A549 (cell line): ENCODE results near the gene BRDT. TPM values are rescaled to one million over a fixed set of nuclear protein-coding genes. Genes with fewer than 3 reads are reported as not detected.

Source experiments
- ATAC-seq, 2 experiments: fragments of 200-7000 bp in 1 of 2; fragments of >200 bp in 1 of 2; cut with Nextera tagmentation in 1 of 2; cut with Tn5 transposase in 1 of 2; 3 replicates each; pipeline versions ENCODE4 v1.8.0 to v1.9.1; 2018 to 2020; ENCODE audit warnings: mild to moderate bottlenecking in 1 of 2, moderate library complexity in 1 of 2
- CTCF ChIA-PET: fragments of 300-600 bp; sonication (Branson Sonifier 250); formaldehyde crosslinking; extraction: SDS; loops from one replicate; lab custom pipeline; 2021; ENCODE audit warnings: antibody characterized with exemption, inconsistent platforms; lab: Yijun Ruan, JAX
- POLR2A ChIA-PET: fragments of 350-600 bp; formaldehyde crosslinking; extraction: SDS; loops from one replicate; lab custom pipeline; 2021; ENCODE audit warnings: antibody characterized with exemption, inconsistent platforms; lab: Yijun Ruan, JAX
- DNase-seq, 2 experiments: peaks; one replicate each; pipeline versions ENCODE4 v3.0.0 to v3.0.0-alpha.2; 2011 to 2016; ENCODE audit warnings: low read depth in 1 of 2, low spot score in 1 of 2
- FAIRE-seq: peaks from 2 replicates; lab custom pipeline; 2011; peaks lifted over from hg19 to GRCh38; lab: Jason Lieb, UNC
- H3K27ac ChIP-seq, 2 experiments: fragments of >200 bp; sonication (Bioruptor Twin); formaldehyde crosslinking; 3 replicates each; pipeline ENCODE4 v1.5.1; 2016 to 2017
- H3K4me1 ChIP-seq: fragments of >200 bp; sonication (Bioruptor Twin); formaldehyde crosslinking; 3 replicates; pipeline ENCODE4 v1.6.1; 2016
- H3K4me2 ChIP-seq: fragments of >200 bp; sonication (Bioruptor Twin); formaldehyde crosslinking; 3 replicates; pipeline ENCODE4 v1.6.1; 2016
- H3K4me3 ChIP-seq: fragments of >200 bp; sonication (Bioruptor Twin); formaldehyde crosslinking; 3 replicates; pipeline ENCODE4 v1.5.1; 2016
- H3K9me3 ChIP-seq: fragments of >200 bp; sonication (Bioruptor Twin); formaldehyde crosslinking; 3 replicates; pipeline ENCODE4 v1.6.1; 2016
- BHLHE40 ChIP-seq: IDR thresholded peaks from 2 replicates; pipeline ENCODE4 v1.6.1; 2012; ENCODE audit warnings: low read depth, low read length, inconsistent platforms
- CHD2 ChIP-seq: fragments of 150-350 bp; IDR thresholded peaks from 2 replicates; pipeline ENCODE4 v1.6.1; 2014; ENCODE audit warnings: low read length; ENCODE audit not compliant: partially characterized antibody
- CHD4 ChIP-seq: fragments of 200-600 bp; sonication (generic); IDR thresholded peaks from 2 replicates; pipeline ENCODE4 v1.6.1; 2016; ENCODE audit warnings: antibody characterized with exemption, mild to moderate bottlenecking, borderline replicate concordance
- ELK1 ChIP-seq: fragments of 150-350 bp; IDR thresholded peaks from 2 replicates; pipeline ENCODE4 v1.6.1; 2014; ENCODE audit warnings: low read depth, mild to moderate bottlenecking, low read length
- ESRRA ChIP-seq: fragments of 150-350 bp; IDR thresholded peaks from 2 replicates; pipeline ENCODE4 v1.6.1; 2014; ENCODE audit warnings: mild to moderate bottlenecking, low read length, borderline replicate concordance
- FOSL2 ChIP-seq, 2 experiments: fragments of 450-650 bp in 1 of 2; fragments of >200 bp in 1 of 2; sonication (Bioruptor Twin) in 1 of 2; formaldehyde crosslinking; IDR thresholded peaks; 2 replicates each; pipeline versions ENCODE4 v1.5.0 to v1.6.1; 2016 to 2020; ENCODE audit warnings: mild to moderate bottlenecking in 1 of 2, moderate library complexity in 1 of 2
- GATA3 ChIP-seq: IDR thresholded peaks from 2 replicates; pipeline ENCODE4 v1.6.1; 2012; ENCODE audit warnings: borderline replicate concordance
- HDAC2 ChIP-seq: fragments of 200-600 bp; sonication (generic); IDR thresholded peaks from 2 replicates; pipeline ENCODE4 v1.6.1; 2016
- HEYL ChIP-seq: fragments of 250-450 bp; sonication (Bioruptor Pico); IDR thresholded peaks from 2 replicates; pipeline ENCODE4 v1.8.0; 2021; ENCODE audit warnings: mild to moderate bottlenecking, moderate library complexity
- HMGXB4 ChIP-seq: fragments of 250-450 bp; sonication (Bioruptor Pico); IDR thresholded peaks from 2 replicates; pipeline ENCODE4 v1.5.0; 2021; ENCODE audit warnings: mild to moderate bottlenecking, moderate library complexity, borderline replicate concordance
- HOXA7 ChIP-seq: fragments of 250-450 bp; sonication (Bioruptor Pico); IDR thresholded peaks from 2 replicates; pipeline ENCODE4 v1.5.0; 2020; ENCODE audit warnings: mild to moderate bottlenecking, moderate library complexity
- HOXB13 ChIP-seq: fragments of 250-450 bp; sonication (Bioruptor Pico); IDR thresholded peaks from 2 replicates; pipeline ENCODE4 v1.5.0; 2020; ENCODE audit warnings: low read depth, mild to moderate bottlenecking, moderate library complexity
- HOXB5 ChIP-seq: fragments of 250-450 bp; sonication (Bioruptor Pico); IDR thresholded peaks from 2 replicates; pipeline ENCODE4 v1.5.0; 2020; ENCODE audit warnings: mild to moderate bottlenecking, moderate library complexity
- JUN ChIP-seq, 2 experiments: fragments of >200 bp; sonication (Bioruptor Twin); formaldehyde crosslinking; IDR thresholded peaks; 2 replicates in 1 of 2; 3 replicates in 1 of 2; pipeline ENCODE4 v1.6.1; 2016 to 2017
- JUNB ChIP-seq: fragments of >200 bp; sonication (Bioruptor Twin); formaldehyde crosslinking; IDR thresholded peaks from 2 replicates; pipeline ENCODE4 v1.6.1; 2016
- MAFK ChIP-seq: fragments of 450-650 bp; IDR thresholded peaks from 2 replicates; pipeline ENCODE4 v1.6.1; 2014; ENCODE audit not compliant: partially characterized antibody
- NFE2L2 ChIP-seq: fragments of 150-350 bp; conservative IDR thresholded peaks from 2 replicates; pipeline ENCODE4 v1.6.1; 2014; ENCODE audit warnings: low read length
- PBX3 ChIP-seq: IDR thresholded peaks from 2 replicates; pipeline ENCODE4 v1.6.1; 2012
- PHF8 ChIP-seq: fragments of 200-600 bp; sonication (generic); IDR thresholded peaks from 2 replicates; pipeline ENCODE4 v1.6.1; 2016; ENCODE audit warnings: low read depth, mild to moderate bottlenecking, antibody characterized with exemption, moderate library complexity, borderline replicate concordance
- POLR2AphosphoS2 ChIP-seq: conservative IDR thresholded peaks from 2 replicates; pipeline ENCODE4 v1.6.1; 2012; ENCODE audit warnings: low read length, improper control_type of control experiment, inconsistent platforms
- RARB ChIP-seq: fragments of 250-450 bp; sonication (Bioruptor Pico); IDR thresholded peaks from 2 replicates; pipeline ENCODE4 v1.8.0; 2021; ENCODE audit warnings: mild to moderate bottlenecking, moderate library complexity
- RFX5 ChIP-seq: fragments of 450-650 bp; IDR thresholded peaks from 2 replicates; pipeline ENCODE4 v1.7.1; 2014; ENCODE audit warnings: antibody characterized with exemption, mild to moderate bottlenecking, moderate library complexity
- SMC3 ChIP-seq: fragments of >200 bp; sonication (Bioruptor Twin); formaldehyde crosslinking; IDR thresholded peaks from 3 replicates; pipeline ENCODE4 v1.6.1; 2018; ENCODE audit warnings: inconsistent platforms
- SREBF2 ChIP-seq: fragments of 450-650 bp; IDR thresholded peaks from 2 replicates; pipeline ENCODE4 v1.6.1; 2014; ENCODE audit warnings: mild to moderate bottlenecking, moderate library complexity
- TP53 ChIP-seq: fragments of 250-450 bp; sonication (Bioruptor Pico); IDR thresholded peaks from 2 replicates; pipeline ENCODE4 v1.5.0; 2021; ENCODE audit warnings: mild to moderate bottlenecking, moderate library complexity
- USF2 ChIP-seq: fragments of 450-650 bp; IDR thresholded peaks from 2 replicates; pipeline ENCODE4 v1.6.1; 2014; ENCODE audit warnings: antibody characterized with exemption
- ZC3H11A ChIP-seq: fragments of 450-650 bp; IDR thresholded peaks from 2 replicates; pipeline ENCODE4 v1.6.1; 2014; ENCODE audit warnings: antibody characterized with exemption, mild to moderate bottlenecking
- ZFP36 ChIP-seq: fragments of 450-650 bp; IDR thresholded peaks from 2 replicates; pipeline ENCODE4 v1.6.1; 2014; ENCODE audit warnings: borderline replicate concordance; ENCODE audit not compliant: partially characterized antibody
- WGBS: methylation state at CpG from one replicate; pipeline ENCODE4 v1.1.6; 2017; ENCODE audit errors: missing lambda C conversion rate; 5-methylcytosine and 5-hydroxymethylcytosine counted together
- polyA plus RNA-seq, 4 experiments: library from polyadenylated mRNA; depleted of rRNA in 3 of 4; stranded (reverse); fragments of >200 nt; fragmentation: RNase III in 1 of 4; extraction: RNeasy Plus Mini Kit Qiagen cat#74134 plus additional on column Dnase treatment in 1 of 4; gene quantifications; 2 replicates in 3 of 4; 3 replicates in 1 of 4; pipeline ENCODE4 v1.2.3, GENCODE V29; 2011 to 2017

BRDT gene
- polyA plus RNA-seq, 2 of the 4 experiments (the other 2 are of a cell fraction): not detected

- H3K4me2 ChIP-seq: peak overlapping the region; percentile 58
- no peak for TF ChIP-seq ZFP36
- TF ChIP-seq POLR2AphosphoS2: no peak
- no peak for TF ChIP-seq SREBF2
- no peak for TF ChIP-seq SMC3
- no peak for TF ChIP-seq FOSL2 (IDR thresholded peaks at IDR 0.05)
- TF ChIP-seq FOSL2 (CRISPR knock-in tag; IDR thresholded peaks at IDR 0.05): no peak
- TF ChIP-seq HEYL (CRISPR knock-in tag): no peak
- no peak for TF ChIP-seq ELK1
- no peak for TF ChIP-seq HMGXB4 (CRISPR knock-in tag)
- no peak for TF ChIP-seq MAFK
- no peak for TF ChIP-seq GATA3
- no peak for TF ChIP-seq PHF8
- no peak for ATAC-seq
- POLR2A ChIA-PET: no interaction called here
- H3K4me1 ChIP-seq: peaks cover 54% of the 10 kb centered on the region
- no peak for DNase-seq
- no peak overlapping the region for H3K4me3 ChIP-seq
- CTCF ChIA-PET: interaction anchor here (0.8 to 2.2 kb wide), 3 partner anchors 10 to 56 kb away, joined by 3 to 11 read pairs (median 4); no protein-coding TSS in a partner anchor
- H3K27ac ChIP-seq: peak overlapping the region; percentile 73 to 82
- no peak for FAIRE-seq
- no peaks in the 10 kb centered on the region for H3K9me3 ChIP-seq
These were observed 48.0 kb upstream of the BRDT start for GRCh38 chr1:91901231-91901630.

- DNase-seq (no peak), ATAC-seq (no peak), FAIRE-seq (no peak)
- H3K9me3 ChIP-seq: no peaks in the 10 kb centered on the region
- CTCF ChIA-PET: no interaction called here
- H3K4me1 ChIP-seq: peaks cover 20% of the 10 kb centered on the region; the same call in 2 of the 3 replicates
- H3K27ac ChIP-seq: no peak overlapping the region
- no peak overlapping the region for H3K4me3 ChIP-seq
- H3K4me2 ChIP-seq: no peak overlapping the region
- POLR2A ChIA-PET: no interaction called here
- WGBS: 52% methylated on average over 1 of the region's 1 CpG
- TF ChIP-seq ZC3H11A (no peak), HOXA7 (CRISPR knock-in tag) (no peak), CHD2 (no peak), RARB (CRISPR knock-in tag) (no peak), CHD4 (no peak), JUNB (no peak), JUN (IDR thresholded peaks at IDR 0.05) (no peak), HOXB5 (CRISPR knock-in tag) (no peak), USF2 (no peak), TP53 (no peak)
These were observed 36.9 kb upstream of the BRDT start for GRCh38 chr1:91912266-91912665.

GRCh38 chr1:91913018-91913417, 36.2 kb upstream of the BRDT start:
- Histone ChIP-seq H3K4me1 (peaks cover 20% of the 10 kb centered on the region; the same call in 2 of the 3 replicates), H3K4me2 (no peak overlapping the region), H3K9me3 (no peaks in the 10 kb centered on the region), H3K4me3 (no peak overlapping the region), H3K27ac (peak overlapping the region in 1 of 2 experiments; percentile 64; a peak in 3 of 6 replicates)
- CTCF ChIA-PET: interaction anchor here (1.1 kb wide), 1 partner anchor 26 kb away, joined by 3 read pairs; no protein-coding TSS in a partner anchor
- POLR2A ChIA-PET: no interaction called here
- 82% methylated on average over 3 of the region's 3 CpGs for WGBS
- DNase-seq: no peak
- no peak for ATAC-seq
- FAIRE-seq: no peak
- TF ChIP-seq PBX3 (no peak), NFE2L2 (no peak), RFX5 (no peak), HMGXB4 (CRISPR knock-in tag) (no peak), ZC3H11A (no peak), RARB (CRISPR knock-in tag) (no peak), SMC3 (no peak), ESRRA (no peak), HDAC2 (no peak), BHLHE40 (no peak), HOXB13 (CRISPR knock-in tag) (no peak), ZFP36 (no peak)
